ENCODE measurements around the gene IRX1.
A peak's percentile ranks its signal among the peaks of the same experiment; 100 is the strongest.

Gene IRX1

GRCh38 chr5:3594510-3595005 lies 1.1 kb upstream of the IRX1 start:
- peak overlapping the region; percentile 61; the same call in 1 of the 2 replicates for H3K4me3 ChIP-seq (ENCODE audit: low read length)
- H3K4me1 ChIP-seq (ENCODE audit: insufficient read depth, low read length): peaks cover 6% of the 10 kb centered on the region; the same call in 1 of the 2 replicates
- no peaks in the 10 kb centered on the region for H3K9me3 ChIP-seq (ENCODE audit: insufficient read depth, low read depth, low read length)
- no peak overlapping the region for H3K9ac ChIP-seq (ENCODE audit: low read depth, low read length)
- H3K27ac ChIP-seq (ENCODE audit: low read length): no peak overlapping the region
- no peaks in the 10 kb centered on the region for H3K36me3 ChIP-seq (ENCODE audit: insufficient read depth, low read depth, low read length)
- H3K27me3 ChIP-seq (ENCODE audit: insufficient read depth, low read length): peaks cover 96% of the 10 kb centered on the region

- Histone ChIP-seq H3K9me3 (ENCODE audit: insufficient read depth, low read depth, low read length) (no peaks in the 10 kb centered on the region), H3K27me3 (ENCODE audit: insufficient read depth, low read length) (peaks cover 96% of the 10 kb centered on the region), H3K4me1 (ENCODE audit: insufficient read depth, low read length) (peaks cover 7% of the 10 kb centered on the region; the same call in 1 of the 2 replicates), H3K36me3 (ENCODE audit: insufficient read depth, low read depth, low read length) (no peaks in the 10 kb centered on the region), H3K9ac (ENCODE audit: low read depth, low read length) (peak overlapping the region; percentile 27; the same call in 1 of the 2 replicates), H3K4me3 (ENCODE audit: low read length) (peak overlapping the region; percentile 54), H3K27ac (ENCODE audit: low read length) (no peak overlapping the region)
Observed at GRCh38 chr5:3596261-3596825, 711 bp downstream of the IRX1 start.

- Histone ChIP-seq H3K36me3 (ENCODE audit: insufficient read depth, low read depth, low read length) (no peaks in the 10 kb centered on the region), H3K4me3 (ENCODE audit: low read length) (peak overlapping the region; percentile 54), H3K9ac (ENCODE audit: low read depth, low read length) (peak overlapping the region; percentile 27; the same call in 1 of the 2 replicates), H3K27ac (ENCODE audit: low read length) (no peak overlapping the region), H3K27me3 (ENCODE audit: insufficient read depth, low read length) (peaks cover 96% of the 10 kb centered on the region), H3K4me1 (ENCODE audit: insufficient read depth, low read length) (peaks cover 9% of the 10 kb centered on the region; the same call in 1 of the 2 replicates), H3K9me3 (ENCODE audit: insufficient read depth, low read depth, low read length) (no peaks in the 10 kb centered on the region)
Observed at GRCh38 chr5:3596857-3597166, 1.2 kb downstream of the IRX1 start.

GRCh38 chr5:3597167-3598007 lies 1.8 kb downstream of the IRX1 start:
- no peak overlapping the region for H3K27ac ChIP-seq (ENCODE audit: low read length)
- peak overlapping the region; percentile 16; the same call in 1 of the 2 replicates for H3K9ac ChIP-seq (ENCODE audit: low read depth, low read length)
- H3K4me1 ChIP-seq (ENCODE audit: insufficient read depth, low read length): peaks cover 9% of the 10 kb centered on the region; the same call in 1 of the 2 replicates
- no peaks in the 10 kb centered on the region for H3K36me3 ChIP-seq (ENCODE audit: insufficient read depth, low read depth, low read length)
- H3K27me3 ChIP-seq (ENCODE audit: insufficient read depth, low read length): peaks cover 96% of the 10 kb centered on the region
- no peaks in the 10 kb centered on the region for H3K9me3 ChIP-seq (ENCODE audit: insufficient read depth, low read depth, low read length)
- H3K4me3 ChIP-seq (ENCODE audit: low read length): peak overlapping the region; percentile 54

- Histone ChIP-seq H3K9me3 (ENCODE audit: insufficient read depth, low read depth, low read length) (no peaks in the 10 kb centered on the region), H3K36me3 (ENCODE audit: insufficient read depth, low read depth, low read length) (no peaks in the 10 kb centered on the region), H3K27me3 (ENCODE audit: insufficient read depth, low read length) (peaks cover 96% of the 10 kb centered on the region), H3K9ac (ENCODE audit: low read depth, low read length) (no peak overlapping the region), H3K27ac (ENCODE audit: low read length) (no peak overlapping the region), H3K4me1 (ENCODE audit: insufficient read depth, low read length) (peaks cover 9% of the 10 kb centered on the region; the same call in 1 of the 2 replicates), H3K4me3 (ENCODE audit: low read length) (peak overlapping the region; percentile 54)
Observed at GRCh38 chr5:3598207-3598606, 2.6 kb downstream of the IRX1 start.

GRCh38 chr5:3598769-3599211 lies 3.2 kb downstream of the IRX1 start:
- Histone ChIP-seq H3K27ac (ENCODE audit: low read length) (no peak overlapping the region), H3K4me1 (ENCODE audit: insufficient read depth, low read length) (peaks cover 9% of the 10 kb centered on the region; the same call in 1 of the 2 replicates), H3K36me3 (ENCODE audit: insufficient read depth, low read depth, low read length) (no peaks in the 10 kb centered on the region), H3K9ac (ENCODE audit: low read depth, low read length) (no peak overlapping the region), H3K27me3 (ENCODE audit: insufficient read depth, low read length) (peaks cover 96% of the 10 kb centered on the region), H3K4me3 (ENCODE audit: low read length) (peak overlapping the region; percentile 54), H3K9me3 (ENCODE audit: insufficient read depth, low read depth, low read length) (no peaks in the 10 kb centered on the region)

- H3K9me3 ChIP-seq (ENCODE audit: insufficient read depth, low read depth, low read length): no peaks in the 10 kb centered on the region
- no peak overlapping the region for H3K9ac ChIP-seq (ENCODE audit: low read depth, low read length)
- H3K27me3 ChIP-seq (ENCODE audit: insufficient read depth, low read length): peaks cover 96% of the 10 kb centered on the region
- H3K27ac ChIP-seq (ENCODE audit: low read length): no peak overlapping the region
- H3K4me3 ChIP-seq (ENCODE audit: low read length): peak overlapping the region; percentile 59
- no peaks in the 10 kb centered on the region for H3K36me3 ChIP-seq (ENCODE audit: insufficient read depth, low read depth, low read length)
- H3K4me1 ChIP-seq (ENCODE audit: insufficient read depth, low read length): peaks cover 9% of the 10 kb centered on the region; the same call in 1 of the 2 replicates
Observed at GRCh38 chr5:3599226-3600105, 3.8 kb downstream of the IRX1 start.

GRCh38 chr5:3600106-3601060 lies 4.8 kb downstream of the IRX1 start:
- no peaks in the 10 kb centered on the region for H3K9me3 ChIP-seq (ENCODE audit: insufficient read depth, low read depth, low read length)
- H3K36me3 ChIP-seq (ENCODE audit: insufficient read depth, low read depth, low read length): no peaks in the 10 kb centered on the region
- no peak overlapping the region for H3K27ac ChIP-seq (ENCODE audit: low read length)
- peaks cover 96% of the 10 kb centered on the region for H3K27me3 ChIP-seq (ENCODE audit: insufficient read depth, low read length)
- H3K4me1 ChIP-seq (ENCODE audit: insufficient read depth, low read length): peaks cover 9% of the 10 kb centered on the region; the same call in 1 of the 2 replicates
- H3K4me3 ChIP-seq (ENCODE audit: low read length): peak overlapping the region; percentile 59; the same call in 1 of the 2 replicates
- H3K9ac ChIP-seq (ENCODE audit: low read depth, low read length): peak overlapping the region; percentile 32; the same call in 1 of the 2 replicates

GRCh38 chr5:3601061-3601710 lies 5.6 kb downstream of the IRX1 start:
- H3K27ac ChIP-seq (ENCODE audit: low read length): no peak overlapping the region
- no peaks in the 10 kb centered on the region for H3K9me3 ChIP-seq (ENCODE audit: insufficient read depth, low read depth, low read length)
- H3K4me3 ChIP-seq (ENCODE audit: low read length): peak overlapping the region; percentile 59; the same call in 1 of the 2 replicates
- peaks cover 9% of the 10 kb centered on the region; the same call in 1 of the 2 replicates for H3K4me1 ChIP-seq (ENCODE audit: insufficient read depth, low read length)
- H3K36me3 ChIP-seq (ENCODE audit: insufficient read depth, low read depth, low read length): no peaks in the 10 kb centered on the region
- H3K9ac ChIP-seq (ENCODE audit: low read depth, low read length): no peak overlapping the region
- H3K27me3 ChIP-seq (ENCODE audit: insufficient read depth, low read length): peaks cover 100% of the 10 kb centered on the region

Measured in iPS-20b (cell line).